ENCODE measurements around the gene SNX13.

SNX13 gene

GRCh38 chr7:17863809-17864143 is 76.5 kb downstream of the SNX13 start:
- H2AK5ac ChIP-seq (ENCODE audit: low read length): no peak overlapping the region
- no peak overlapping the region for H3K9ac ChIP-seq (ENCODE audit: low read length)
- no peak overlapping the region for H3K27ac ChIP-seq (ENCODE audit: low read depth, low read length)
- H3K79me2 ChIP-seq (ENCODE audit: control insufficient read depth, insufficient read depth, low read length): no peaks in the 10 kb centered on the region
- no peak overlapping the region for H2BK5ac ChIP-seq (ENCODE audit: low read length)
- H3K56ac ChIP-seq (ENCODE audit: low read length): no peak overlapping the region
- no peak overlapping the region for H2BK120ac ChIP-seq (ENCODE audit: low read depth, low read length)
- H3K4me3 ChIP-seq (ENCODE audit: low read length): no peak overlapping the region
- no peaks in the 10 kb centered on the region for H3K79me1 ChIP-seq (ENCODE audit: low read length)
- no peak overlapping the region for H3K4me2 ChIP-seq (ENCODE audit: low read length)
- H3K23ac ChIP-seq (ENCODE audit: low read length): no peak overlapping the region
- no peak overlapping the region for H4K5ac ChIP-seq (ENCODE audit: low read length)
- H3K36me3 ChIP-seq (ENCODE audit: control insufficient read depth, insufficient read depth, low read length): no peaks in the 10 kb centered on the region
- H3K27me3 ChIP-seq (ENCODE audit: insufficient read depth, low read length, poor library complexity): no peaks in the 10 kb centered on the region
- no peak for DNase-seq
- no peak overlapping the region for H2BK15ac ChIP-seq (replicated peaks; ENCODE audit: low read depth)
- no peaks in the 10 kb centered on the region for H3K4me1 ChIP-seq (ENCODE audit: control insufficient read depth, low read depth, low read length)
- no peak overlapping the region for H3K18ac ChIP-seq (ENCODE audit: low read length)
- no peak overlapping the region for H4K8ac ChIP-seq (ENCODE audit: low read depth, low read length)
- no peak overlapping the region for H3K4ac ChIP-seq (ENCODE audit: low read depth, low read length)

GRCh38 chr7:17863095-17863808 is 77.0 kb downstream of the SNX13 start:
- Histone ChIP-seq H2BK120ac (ENCODE audit: low read depth, low read length) (no peak overlapping the region), H3K79me2 (ENCODE audit: control insufficient read depth, insufficient read depth, low read length) (no peaks in the 10 kb centered on the region)

DNA sequence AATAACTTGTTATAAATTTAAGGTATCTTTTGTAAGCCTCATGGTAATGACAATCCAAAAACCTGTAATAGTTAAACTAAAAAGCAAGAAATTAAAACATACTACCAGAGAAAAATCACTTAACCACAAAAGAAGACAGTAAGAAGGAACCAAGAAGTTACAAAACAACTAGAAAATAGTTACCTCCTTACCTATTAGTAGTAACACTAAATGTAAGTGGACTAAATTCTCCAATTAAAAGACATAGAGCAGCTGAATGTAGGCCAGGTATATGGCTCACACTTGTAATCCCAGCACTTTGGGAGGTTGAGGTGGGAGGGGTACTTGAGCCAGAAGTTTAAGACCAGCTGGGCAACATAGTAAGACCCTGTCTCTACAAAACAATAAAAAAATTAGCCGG is 84.0 kb downstream of the SNX13 start:
- DNase-seq: no peak
- H3K27ac ChIP-seq (ENCODE audit: low read depth, low read length): no peak overlapping the region

More at GRCh38 chr7:17863095-17863808, 77.0 kb downstream of the SNX13 start:
- H2BK5ac ChIP-seq (ENCODE audit: low read length): no peak overlapping the region
- no peak overlapping the region for H3K18ac ChIP-seq (ENCODE audit: low read length)
- no peak for DNase-seq
- H3K27ac ChIP-seq (ENCODE audit: low read depth, low read length): no peak overlapping the region
- no peak overlapping the region for H3K4me3 ChIP-seq (ENCODE audit: low read length)
- no peak overlapping the region for H3K9ac ChIP-seq (ENCODE audit: low read length)
- H3K4me2 ChIP-seq (ENCODE audit: low read length): no peak overlapping the region
- H2AK5ac ChIP-seq (ENCODE audit: low read length): no peak overlapping the region
- no CpG with 5 or more reads among the region's 7 CpGs for WGBS (ENCODE audit: extremely low coverage, insufficient coverage, low lambda C conversion rate)
- H3K27me3 ChIP-seq (ENCODE audit: insufficient read depth, low read length, poor library complexity): no peaks in the 10 kb centered on the region
- H3K56ac ChIP-seq (ENCODE audit: low read length): no peak overlapping the region
- H3K23ac ChIP-seq (ENCODE audit: low read length): no peak overlapping the region
- no peaks in the 10 kb centered on the region for H3K4me1 ChIP-seq (ENCODE audit: control insufficient read depth, low read depth, low read length)
- H4K8ac ChIP-seq (ENCODE audit: low read depth, low read length): no peak overlapping the region
- no peak overlapping the region for H4K5ac ChIP-seq (ENCODE audit: low read length)
- H2BK15ac ChIP-seq (replicated peaks; ENCODE audit: low read depth): no peak overlapping the region
- H3K4ac ChIP-seq (ENCODE audit: low read depth, low read length): no peak overlapping the region
- no peaks in the 10 kb centered on the region for H3K79me1 ChIP-seq (ENCODE audit: low read length)
- no peaks in the 10 kb centered on the region for H3K36me3 ChIP-seq (ENCODE audit: control insufficient read depth, insufficient read depth, low read length)

DNA sequence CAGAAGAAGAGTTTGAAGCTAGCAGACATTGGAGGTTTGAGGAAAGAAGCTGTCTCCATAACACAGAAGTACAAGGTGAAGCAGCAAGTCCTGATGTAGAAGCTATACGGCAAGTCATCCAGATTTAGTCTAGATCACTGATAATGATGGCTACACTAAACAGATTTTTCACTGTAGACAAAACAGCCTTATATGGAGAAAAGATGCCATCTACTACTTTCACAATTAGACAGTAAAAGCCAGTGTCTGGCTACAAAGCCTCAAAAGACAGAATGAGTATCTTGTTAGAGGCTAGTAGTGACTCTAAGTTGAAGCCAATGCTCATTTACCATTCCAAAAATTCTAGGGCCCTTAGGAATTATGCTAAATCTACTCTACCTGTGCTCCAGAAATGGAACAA is 85.1 kb downstream of the SNX13 start:
- Histone ChIP-seq H3K79me1 (ENCODE audit: low read length) (no peaks in the 10 kb centered on the region), H3K4me2 (ENCODE audit: low read length) (no peak overlapping the region), H3K27me3 (ENCODE audit: insufficient read depth, low read length, poor library complexity) (no peaks in the 10 kb centered on the region), H2AK5ac (ENCODE audit: low read length) (no peak overlapping the region), H3K79me2 (ENCODE audit: control insufficient read depth, insufficient read depth, low read length) (no peaks in the 10 kb centered on the region), H2BK5ac (ENCODE audit: low read length) (no peak overlapping the region), H2BK120ac (ENCODE audit: low read depth, low read length) (no peak overlapping the region), H2BK15ac (replicated peaks; ENCODE audit: low read depth) (no peak overlapping the region), H4K8ac (ENCODE audit: low read depth, low read length) (no peak overlapping the region), H3K23ac (ENCODE audit: low read length) (no peak overlapping the region), H3K27ac (ENCODE audit: low read depth, low read length) (no peak overlapping the region), H3K4ac (ENCODE audit: low read depth, low read length) (no peak overlapping the region), H3K18ac (ENCODE audit: low read length) (no peak overlapping the region), H3K4me3 (ENCODE audit: low read length) (no peak overlapping the region), H3K56ac (ENCODE audit: low read length) (no peak overlapping the region), H3K9ac (ENCODE audit: low read length) (no peak overlapping the region), H3K36me3 (ENCODE audit: control insufficient read depth, insufficient read depth, low read length) (no peaks in the 10 kb centered on the region), H3K4me1 (ENCODE audit: control insufficient read depth, low read depth, low read length) (no peaks in the 10 kb centered on the region), H4K5ac (ENCODE audit: low read length) (no peak overlapping the region)
- no CpG with 5 or more reads among the region's 1 CpG for WGBS (ENCODE audit: extremely low coverage, insufficient coverage, low lambda C conversion rate)
- no peak for DNase-seq

More for the DNA sequence above, 84.0 kb downstream of the SNX13 start:
- no peak overlapping the region for H3K56ac ChIP-seq (ENCODE audit: low read length)
- no peak overlapping the region for H2AK5ac ChIP-seq (ENCODE audit: low read length)
- H2BK15ac ChIP-seq (replicated peaks; ENCODE audit: low read depth): no peak overlapping the region
- H3K9ac ChIP-seq (ENCODE audit: low read length): no peak overlapping the region
- H4K5ac ChIP-seq (ENCODE audit: low read length): no peak overlapping the region
- no peak overlapping the region for H3K4me3 ChIP-seq (ENCODE audit: low read length)
- no peak overlapping the region for H3K4ac ChIP-seq (ENCODE audit: low read depth, low read length)
- WGBS (ENCODE audit: extremely low coverage, insufficient coverage, low lambda C conversion rate): no CpG with 5 or more reads among the region's 1 CpG
- H3K4me2 ChIP-seq (ENCODE audit: low read length): no peak overlapping the region
- H2BK120ac ChIP-seq (ENCODE audit: low read depth, low read length): no peak overlapping the region
- no peak overlapping the region for H3K23ac ChIP-seq (ENCODE audit: low read length)
- no peaks in the 10 kb centered on the region for H3K27me3 ChIP-seq (ENCODE audit: insufficient read depth, low read length, poor library complexity)
- H3K36me3 ChIP-seq (ENCODE audit: control insufficient read depth, insufficient read depth, low read length): no peaks in the 10 kb centered on the region
- no peaks in the 10 kb centered on the region for H3K79me2 ChIP-seq (ENCODE audit: control insufficient read depth, insufficient read depth, low read length)
- H2BK5ac ChIP-seq (ENCODE audit: low read length): no peak overlapping the region
- H4K8ac ChIP-seq (ENCODE audit: low read depth, low read length): no peak overlapping the region
- H3K79me1 ChIP-seq (ENCODE audit: low read length): no peaks in the 10 kb centered on the region
- no peaks in the 10 kb centered on the region for H3K4me1 ChIP-seq (ENCODE audit: control insufficient read depth, low read depth, low read length)
- H3K18ac ChIP-seq (ENCODE audit: low read length): no peak overlapping the region

- H3K79me2 ChIP-seq (ENCODE audit: control insufficient read depth, insufficient read depth, low read length): no peaks in the 10 kb centered on the region
- H2BK15ac ChIP-seq (replicated peaks; ENCODE audit: low read depth): no peak overlapping the region
- H3K23ac ChIP-seq (ENCODE audit: low read length): no peak overlapping the region
- no peaks in the 10 kb centered on the region for H3K79me1 ChIP-seq (ENCODE audit: low read length)
- DNase-seq: no peak
- H4K5ac ChIP-seq (ENCODE audit: low read length): no peak overlapping the region
- no peak overlapping the region for H3K9ac ChIP-seq (ENCODE audit: low read length)
- no peak overlapping the region for H3K4ac ChIP-seq (ENCODE audit: low read depth, low read length)
- no peak overlapping the region for H3K4me2 ChIP-seq (ENCODE audit: low read length)
- H2AK5ac ChIP-seq (ENCODE audit: low read length): no peak overlapping the region
- no peaks in the 10 kb centered on the region for H3K36me3 ChIP-seq (ENCODE audit: control insufficient read depth, insufficient read depth, low read length)
- no peak overlapping the region for H2BK5ac ChIP-seq (ENCODE audit: low read length)
- H2BK120ac ChIP-seq (ENCODE audit: low read depth, low read length): no peak overlapping the region
- H3K4me1 ChIP-seq (ENCODE audit: control insufficient read depth, low read depth, low read length): no peaks in the 10 kb centered on the region
- H3K27me3 ChIP-seq (ENCODE audit: insufficient read depth, low read length, poor library complexity): no peaks in the 10 kb centered on the region
- no peak overlapping the region for H3K4me3 ChIP-seq (ENCODE audit: low read length)
- no peak overlapping the region for H3K56ac ChIP-seq (ENCODE audit: low read length)
- no peak overlapping the region for H3K18ac ChIP-seq (ENCODE audit: low read length)
- H4K8ac ChIP-seq (ENCODE audit: low read depth, low read length): no peak overlapping the region
- WGBS (ENCODE audit: extremely low coverage, insufficient coverage, low lambda C conversion rate): no CpG with 5 or more reads among the region's 3 CpGs
- no peak overlapping the region for H3K27ac ChIP-seq (ENCODE audit: low read depth, low read length)
Observed at GRCh38 chr7:17854261-17855047, 85.8 kb downstream of the SNX13 start.
